RWPE1 (cell line): ENCODE measurements around the gene C10orf67.

ENCODE experiments used
- CTCF ChIA-PET: fragments of 350-600 bp; sonication (Branson Sonifier 250); formaldehyde crosslinking; extraction: SDS; loops from one replicate; lab custom pipeline; 2021; lab: Yijun Ruan, JAX
- POLR2A ChIA-PET: fragments of 400-600 bp; formaldehyde crosslinking; extraction: SDS; loops from one replicate; lab custom pipeline; 2020; ENCODE audit warnings: antibody characterized with exemption; ENCODE audit not compliant: low non-redundant PET; lab: Yijun Ruan, JAX
- DNase-seq: peaks from one replicate; pipeline ENCODE4 v3.0.0; 2012; ENCODE audit warnings: low spot score
- H3K27ac ChIP-seq: fragments of 450-650 bp; 2 replicates; pipeline ENCODE4 v1.5.1; 2017
- TF ChIP-seq, protein P1 (sequence below): fragments of 450-650 bp; conservative IDR thresholded peaks from 2 replicates; pipeline ENCODE4 v1.5.1; 2017; ENCODE audit warnings: low read depth, mild to moderate bottlenecking

The C10orf67 gene

DNA sequence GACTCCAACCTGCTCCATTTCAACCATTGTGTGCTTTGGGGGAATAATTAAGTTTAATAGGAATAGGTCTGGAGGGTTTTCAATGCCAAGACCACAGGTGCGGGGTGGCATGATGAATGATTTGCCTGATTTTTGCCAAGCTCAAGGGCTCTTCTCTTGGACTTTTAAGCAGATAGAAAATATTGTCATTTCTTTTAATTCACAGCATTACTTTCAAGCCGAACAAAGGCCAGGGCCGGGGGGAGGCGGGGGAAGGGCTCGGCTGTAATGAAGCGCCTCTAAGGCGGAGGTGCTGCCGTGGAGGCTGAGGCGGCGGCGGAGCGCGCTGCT, 146.0 kb downstream of the C10orf67 start:
- TF ChIP-seq, protein P1, sequence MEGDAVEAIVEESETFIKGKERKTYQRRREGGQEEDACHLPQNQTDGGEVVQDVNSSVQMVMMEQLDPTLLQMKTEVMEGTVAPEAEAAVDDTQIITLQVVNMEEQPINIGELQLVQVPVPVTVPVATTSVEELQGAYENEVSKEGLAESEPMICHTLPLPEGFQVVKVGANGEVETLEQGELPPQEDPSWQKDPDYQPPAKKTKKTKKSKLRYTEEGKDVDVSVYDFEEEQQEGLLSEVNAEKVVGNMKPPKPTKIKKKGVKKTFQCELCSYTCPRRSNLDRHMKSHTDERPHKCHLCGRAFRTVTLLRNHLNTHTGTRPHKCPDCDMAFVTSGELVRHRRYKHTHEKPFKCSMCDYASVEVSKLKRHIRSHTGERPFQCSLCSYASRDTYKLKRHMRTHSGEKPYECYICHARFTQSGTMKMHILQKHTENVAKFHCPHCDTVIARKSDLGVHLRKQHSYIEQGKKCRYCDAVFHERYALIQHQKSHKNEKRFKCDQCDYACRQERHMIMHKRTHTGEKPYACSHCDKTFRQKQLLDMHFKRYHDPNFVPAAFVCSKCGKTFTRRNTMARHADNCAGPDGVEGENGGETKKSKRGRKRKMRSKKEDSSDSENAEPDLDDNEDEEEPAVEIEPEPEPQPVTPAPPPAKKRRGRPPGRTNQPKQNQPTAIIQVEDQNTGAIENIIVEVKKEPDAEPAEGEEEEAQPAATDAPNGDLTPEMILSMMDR: no peak
- CTCF ChIA-PET: no interaction called here
- no peak for DNase-seq
- H3K27ac ChIP-seq: no peak overlapping the region
- POLR2A ChIA-PET: no interaction called here

DNA sequence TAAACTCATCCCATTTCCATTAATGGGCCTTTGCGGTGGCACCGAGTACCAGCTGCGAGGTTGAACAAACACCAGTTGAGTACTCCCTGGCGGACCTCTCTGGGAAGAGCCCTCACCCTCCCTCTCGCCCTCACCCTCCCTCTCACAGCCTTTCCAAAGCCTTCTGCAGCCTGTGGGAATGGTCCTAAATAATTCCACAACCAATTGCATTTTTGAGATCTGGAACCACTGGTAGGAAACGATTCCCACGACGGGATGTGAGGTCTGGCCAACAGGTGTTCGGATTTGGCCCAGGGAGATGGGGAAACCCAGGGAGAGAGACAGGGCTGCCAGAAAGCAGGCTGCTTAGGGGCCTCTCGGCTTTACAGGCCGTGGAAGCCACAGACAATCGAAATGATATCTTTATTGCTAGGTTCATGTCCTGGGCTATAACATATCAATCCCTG, 147.2 kb downstream of the C10orf67 start:
- TF ChIP-seq, protein P1: no peak
- H3K27ac ChIP-seq: no peak overlapping the region
- ChIA-PET CTCF (no interaction called here), POLR2A (no interaction called here)
- DNase-seq: no peak

DNA sequence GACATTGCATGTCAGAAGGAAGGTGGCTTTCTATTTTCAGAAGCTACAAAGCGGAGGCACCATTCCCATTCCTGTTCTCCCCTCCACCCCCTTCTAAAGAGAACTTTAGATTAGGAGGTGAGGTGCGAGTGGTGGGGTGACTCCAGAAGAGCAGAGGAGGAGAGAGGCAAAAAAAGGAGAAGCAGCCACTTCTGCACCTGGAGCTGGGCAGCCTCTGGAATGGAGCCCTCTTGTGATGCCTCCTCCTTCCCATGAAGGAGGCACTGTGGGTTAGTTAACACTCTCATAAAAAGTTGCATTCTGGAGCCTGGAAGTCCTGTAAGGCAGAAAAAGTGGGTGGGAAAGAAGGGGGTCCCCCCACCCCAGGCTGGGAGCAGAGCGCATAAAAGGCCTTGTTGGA, 147.7 kb downstream of the C10orf67 start:
- no peak overlapping the region for H3K27ac ChIP-seq
- ChIA-PET POLR2A (no interaction called here), CTCF (no interaction called here)
- TF ChIP-seq, protein P1: no peak
- no peak for DNase-seq

DNA sequence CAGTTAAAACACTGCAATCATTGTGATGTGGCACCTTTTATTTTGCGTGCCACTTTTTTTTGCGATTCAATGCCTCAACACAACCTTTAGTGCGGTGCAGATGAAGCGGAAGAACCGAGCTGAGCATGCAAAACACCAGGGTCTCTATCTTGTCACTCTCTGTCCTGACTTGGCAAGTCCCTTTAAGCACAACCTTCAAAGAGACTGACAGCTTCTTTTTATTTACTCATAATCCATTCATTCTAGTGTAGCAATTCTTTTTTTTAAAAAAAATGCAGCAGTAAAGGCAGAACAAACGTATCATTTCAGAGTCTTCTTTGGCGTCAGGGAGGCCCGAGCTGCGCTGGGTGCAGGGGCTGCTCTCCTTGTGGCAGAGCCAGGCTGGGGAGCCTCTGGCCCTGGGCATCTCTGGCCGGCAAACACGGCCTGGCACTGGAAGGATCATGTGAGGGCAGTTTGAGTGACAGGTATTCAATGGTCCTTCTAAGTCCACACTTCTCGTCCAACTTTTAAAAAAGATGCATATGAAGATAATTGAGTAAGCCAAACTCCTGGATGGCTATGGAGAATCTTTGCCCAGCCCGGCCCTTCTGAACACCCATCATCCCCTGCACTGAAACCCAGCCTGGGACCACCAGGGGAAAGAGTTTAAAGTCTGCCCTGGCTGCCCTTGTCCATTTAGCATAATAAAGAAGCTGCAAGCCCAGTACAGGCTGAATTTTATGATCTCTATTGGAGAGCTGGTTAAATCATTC, 148.6 kb downstream of the C10orf67 start:
- POLR2A ChIA-PET: no interaction called here
- no peak overlapping the region for H3K27ac ChIP-seq
- TF ChIP-seq, protein P1: no peak
- DNase-seq: no peak
- CTCF ChIA-PET: no interaction called here

DNA sequence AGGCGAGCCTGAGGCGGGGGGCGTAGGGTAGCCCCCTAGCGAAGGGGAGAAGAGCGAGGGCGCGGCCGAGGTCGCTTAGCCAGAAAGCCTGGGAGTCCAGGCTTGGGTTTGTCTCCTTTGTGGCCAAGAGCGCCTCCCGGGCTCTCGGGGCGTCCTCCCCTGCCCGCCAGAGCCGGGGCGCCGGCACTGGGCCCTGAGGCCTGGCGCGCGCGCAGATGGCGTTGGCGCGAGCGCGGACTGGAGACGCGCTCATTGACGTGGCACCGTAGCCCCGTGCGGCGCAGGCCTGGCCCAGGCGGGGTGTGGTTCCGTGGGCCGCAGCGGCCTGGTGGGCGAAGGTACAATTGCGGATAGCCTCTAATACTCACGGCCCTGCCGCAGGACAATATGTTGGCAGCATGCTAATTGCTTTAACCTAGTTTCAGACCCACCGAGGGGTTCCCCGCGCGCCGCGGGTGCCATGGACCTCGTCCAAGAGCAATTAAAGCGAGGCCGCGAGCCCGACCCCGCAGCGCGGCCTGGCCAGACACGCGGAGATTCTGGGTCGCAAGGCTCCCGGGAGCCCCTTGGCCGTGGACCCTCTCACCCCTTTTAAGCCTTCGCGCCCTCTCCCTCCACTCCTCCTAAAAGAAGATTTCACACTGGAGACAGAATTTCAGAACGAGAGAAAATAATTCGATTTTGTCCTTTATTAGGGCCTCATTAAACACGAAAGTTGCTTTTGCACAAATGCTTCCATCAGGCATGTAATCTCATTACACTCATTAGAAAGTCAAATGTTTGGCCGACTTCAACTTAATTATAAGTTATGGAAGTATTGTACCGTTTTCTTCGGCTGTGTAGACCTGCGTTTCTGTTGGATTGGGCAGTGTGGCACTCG, 149.4 kb downstream of the C10orf67 start:
- ChIA-PET POLR2A (no interaction called here), CTCF (no interaction called here)
- TF ChIP-seq, protein P1: no peak
- no peak overlapping the region for H3K27ac ChIP-seq
- no peak for DNase-seq

DNA sequence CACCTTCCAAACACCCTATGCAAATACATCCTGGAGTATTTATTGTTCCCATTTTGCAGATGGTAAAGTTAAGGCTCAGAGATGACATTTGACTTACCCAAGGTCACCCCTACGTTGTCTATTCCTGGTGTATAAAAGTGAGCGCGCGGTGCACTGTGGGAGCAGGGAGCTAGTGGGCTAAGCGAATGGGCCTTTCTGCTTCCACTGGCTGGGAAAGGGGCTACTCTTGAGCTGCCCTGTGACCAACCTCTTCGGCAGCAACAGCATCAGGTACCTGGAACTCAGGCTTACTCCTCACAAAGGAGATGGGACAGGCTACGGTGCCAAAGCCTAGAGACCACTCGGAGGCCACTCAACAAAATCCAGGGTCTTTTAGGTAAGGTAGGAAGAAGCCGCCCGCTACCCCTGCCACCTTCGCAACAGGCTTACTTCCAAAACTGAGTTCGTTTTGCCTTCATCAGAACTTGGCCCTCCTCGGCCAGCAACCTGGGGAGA, 150.1 kb downstream of the C10orf67 start:
- no peak overlapping the region for H3K27ac ChIP-seq
- ChIA-PET POLR2A (no interaction called here), CTCF (no interaction called here)
- no peak for DNase-seq
- TF ChIP-seq, protein P1: no peak
